ENCODE results near the gene PNPLA2.

Gene PNPLA2

GRCh38 chr11:799641-800316, 18.9 kb upstream of the PNPLA2 start:
- no peak for DNase-seq

GRCh38 chr11:800473-800872, 18.2 kb upstream of the PNPLA2 start:
- DNase-seq = no peak

- DNase-seq = no peak
These were observed 17.5 kb upstream of the PNPLA2 start for GRCh38 chr11:801097-801780.

- DNase-seq = no peak
These were observed 16.6 kb upstream of the PNPLA2 start for GRCh38 chr11:802018-802617.

- DNase-seq = no peak
These were observed 15.8 kb upstream of the PNPLA2 start for GRCh38 chr11:802693-803466.

GRCh38 chr11:803467-803742, 15.3 kb upstream of the PNPLA2 start:
- DNase-seq = no peak

- DNase-seq = no peak
These were observed 14.7 kb upstream of the PNPLA2 start for GRCh38 chr11:803770-804598.

GRCh38 chr11:804599-804964, 14.1 kb upstream of the PNPLA2 start:
- no peak for DNase-seq

- peak; percentile 32 for DNase-seq
These were observed 10.1 kb upstream of the PNPLA2 start for GRCh38 chr11:808427-809286.

- DNase-seq = peak; percentile 97
These were observed 9.3 kb upstream of the PNPLA2 start, which contains the start of gene RPLP2 for GRCh38 chr11:809287-810039. RPLP2 (plus strand) TSS chr11:809967; CDS start chr11:810235, 268 bp downstream.

GRCh38 chr11:810040-810567, 8.6 kb upstream of the PNPLA2 start:
- DNase-seq = no peak

GRCh38 chr11:811446-812245, 7.1 kb upstream of the PNPLA2 start:
- DNase-seq = no peak

- no peak for DNase-seq
These were observed 6.3 kb upstream of the PNPLA2 start for GRCh38 chr11:812390-812789.

- no peak for DNase-seq
These were observed 5.7 kb upstream of the PNPLA2 start for GRCh38 chr11:813072-813455.

- DNase-seq = no peak
These were observed 5.1 kb upstream of the PNPLA2 start for GRCh38 chr11:813456-814096.

GRCh38 chr11:815675-816432, 2.9 kb upstream of the PNPLA2 start:
- DNase-seq = no peak

- no peak for DNase-seq
These were observed 2.3 kb upstream of the PNPLA2 start for GRCh38 chr11:816433-816779.

GRCh38 chr11:819129-819931, 616 bp downstream of the PNPLA2 start:
- DNase-seq = peak; percentile 95
